HG03354 (cell line): ENCODE measurements around the gene ACACA.

Experiments
- ATAC-seq: cut with Tn5 transposase; IDR thresholded peaks from one replicate; pipeline ENCODE4 v1.9.1; 2021; ENCODE audit warnings: mild to moderate bottlenecking; ENCODE audit not compliant: unreplicated experiment, poor library complexity, severe bottlenecking

ACACA gene

GRCh38 chr17:37117373-37118142 lies 289.1 kb downstream of the ACACA start:
- no peak for ATAC-seq

DNA sequence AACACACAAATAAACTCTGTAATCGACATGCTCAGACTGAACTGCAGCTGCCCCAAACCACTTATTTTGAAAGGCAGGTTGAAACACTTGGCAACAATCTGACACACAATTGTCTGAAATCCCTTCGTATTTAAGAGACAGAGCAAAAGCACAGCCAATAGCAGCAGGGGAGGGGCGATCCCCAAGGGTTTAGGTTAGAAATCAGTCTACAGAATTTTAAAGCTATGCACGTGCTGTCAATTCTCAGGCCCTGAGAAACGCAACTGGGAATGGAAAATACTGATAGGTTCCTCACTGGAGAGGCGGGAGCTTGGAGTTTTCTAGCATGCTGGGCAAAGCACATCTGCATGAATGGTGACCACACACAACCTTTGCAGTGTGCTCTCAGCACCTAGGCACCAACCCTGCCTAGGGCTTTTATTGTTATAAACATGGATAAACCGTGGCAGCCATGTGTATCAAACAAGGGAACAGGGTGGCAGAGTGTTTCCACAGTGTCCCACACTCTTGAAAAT lies 289.9 kb downstream of the ACACA start:
- no peak for ATAC-seq

- ATAC-seq: no peak
Measured at GRCh38 chr17:37111329-37111728, 295.3 kb downstream of the ACACA start.

DNA sequence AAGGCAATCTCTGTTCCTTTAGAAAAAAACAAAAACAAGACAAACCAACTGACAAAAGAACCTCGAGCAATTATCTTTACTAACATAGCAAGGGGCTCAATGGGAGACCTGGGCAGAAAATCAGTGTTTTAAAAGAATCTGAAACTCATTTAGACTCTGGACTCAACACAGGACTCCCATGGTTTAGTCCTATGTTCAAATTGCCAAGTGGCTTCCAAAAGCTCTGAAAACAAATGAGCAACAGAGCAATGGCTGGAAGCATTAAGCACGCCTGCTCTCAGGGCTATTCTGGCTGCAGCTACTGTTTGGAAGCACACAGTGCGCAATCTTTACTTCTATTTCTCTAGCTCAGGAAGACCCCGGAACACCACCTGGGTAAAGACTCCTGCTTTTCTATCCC lies 295.9 kb downstream of the ACACA start:
- ATAC-seq: no peak

- no peak for ATAC-seq
Measured at GRCh38 chr17:37109731-37110710, 296.6 kb downstream of the ACACA start.

DNA sequence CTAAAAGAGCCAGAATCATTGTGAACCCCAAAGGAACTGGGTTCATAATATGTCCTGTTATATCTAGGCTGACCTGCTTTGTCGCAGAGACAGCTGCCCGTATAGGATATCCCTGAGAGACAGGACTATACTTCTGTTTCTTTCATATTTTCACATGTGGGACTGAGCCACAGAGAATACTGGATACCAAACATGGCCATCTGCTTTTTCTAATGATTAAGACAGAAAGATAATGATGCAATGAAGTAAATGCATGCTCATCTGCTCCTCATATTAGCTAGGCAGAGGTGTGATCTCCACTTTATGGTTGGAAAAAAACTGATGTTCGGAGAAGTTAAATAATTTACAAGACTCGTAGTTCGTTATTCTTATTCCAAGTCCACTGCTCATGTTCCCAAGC lies 297.5 kb downstream of the ACACA start:
- ATAC-seq: no peak

DNA sequence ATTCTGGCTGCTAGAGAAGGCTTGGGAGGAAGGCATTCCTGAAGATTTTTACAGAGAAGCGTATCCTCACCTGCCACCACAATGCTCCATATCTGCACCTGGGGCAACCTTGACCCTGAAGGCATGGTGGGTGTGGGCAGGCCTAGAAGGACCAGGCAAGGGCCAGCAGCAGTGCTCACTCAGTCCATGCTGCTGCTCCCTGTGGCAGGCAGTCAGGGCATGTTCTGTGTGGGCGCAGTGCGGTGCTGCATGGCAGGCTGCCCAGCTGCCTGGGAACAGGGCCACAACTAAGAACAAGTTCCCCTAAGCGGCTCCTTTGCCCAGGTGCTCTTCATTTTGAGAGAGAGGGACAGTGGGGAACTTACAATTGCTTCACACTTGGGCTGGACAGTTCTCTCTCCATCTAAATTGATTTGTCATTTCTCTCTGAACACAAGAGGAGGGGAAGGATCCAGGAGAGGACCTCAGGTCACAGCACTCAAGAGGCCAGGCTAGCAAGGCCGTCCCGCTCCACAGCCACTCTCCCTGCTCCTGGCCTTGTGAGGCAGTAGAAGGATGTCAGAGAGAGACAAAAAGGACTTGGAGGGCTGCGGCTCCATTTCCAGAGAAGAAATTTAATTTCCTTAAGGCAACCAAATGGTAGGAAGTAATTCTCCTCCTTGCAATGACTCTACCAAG lies 299.1 kb downstream of the ACACA start:
- ATAC-seq: no peak

DNA sequence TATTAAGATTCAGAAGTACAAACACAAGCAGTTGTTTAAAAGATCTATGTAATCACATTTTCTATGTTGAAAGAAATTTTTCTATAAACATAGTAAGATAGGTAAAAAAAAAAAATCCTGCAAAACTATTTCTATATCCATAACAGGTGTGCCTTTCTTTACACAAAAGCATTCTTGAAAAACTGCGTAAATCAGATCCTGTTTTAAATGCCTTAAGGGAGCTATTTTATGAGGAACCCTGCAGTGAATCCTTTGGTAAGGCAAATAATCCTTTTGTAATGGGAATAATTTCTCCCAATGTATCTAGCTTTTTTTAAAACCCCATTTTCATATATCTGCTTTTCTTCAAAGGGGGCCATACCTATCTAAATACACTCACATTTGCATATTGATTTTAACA lies 300.6 kb downstream of the ACACA start:
- no peak for ATAC-seq

- no peak for ATAC-seq
Measured at GRCh38 chr17:37103231-37103630, 303.4 kb downstream of the ACACA start.

GRCh38 chr17:37101306-37101705 lies 305.3 kb downstream of the ACACA start:
- ATAC-seq: no peak

- ATAC-seq: no peak
Measured at GRCh38 chr17:37100231-37100630, 306.4 kb downstream of the ACACA start.

DNA sequence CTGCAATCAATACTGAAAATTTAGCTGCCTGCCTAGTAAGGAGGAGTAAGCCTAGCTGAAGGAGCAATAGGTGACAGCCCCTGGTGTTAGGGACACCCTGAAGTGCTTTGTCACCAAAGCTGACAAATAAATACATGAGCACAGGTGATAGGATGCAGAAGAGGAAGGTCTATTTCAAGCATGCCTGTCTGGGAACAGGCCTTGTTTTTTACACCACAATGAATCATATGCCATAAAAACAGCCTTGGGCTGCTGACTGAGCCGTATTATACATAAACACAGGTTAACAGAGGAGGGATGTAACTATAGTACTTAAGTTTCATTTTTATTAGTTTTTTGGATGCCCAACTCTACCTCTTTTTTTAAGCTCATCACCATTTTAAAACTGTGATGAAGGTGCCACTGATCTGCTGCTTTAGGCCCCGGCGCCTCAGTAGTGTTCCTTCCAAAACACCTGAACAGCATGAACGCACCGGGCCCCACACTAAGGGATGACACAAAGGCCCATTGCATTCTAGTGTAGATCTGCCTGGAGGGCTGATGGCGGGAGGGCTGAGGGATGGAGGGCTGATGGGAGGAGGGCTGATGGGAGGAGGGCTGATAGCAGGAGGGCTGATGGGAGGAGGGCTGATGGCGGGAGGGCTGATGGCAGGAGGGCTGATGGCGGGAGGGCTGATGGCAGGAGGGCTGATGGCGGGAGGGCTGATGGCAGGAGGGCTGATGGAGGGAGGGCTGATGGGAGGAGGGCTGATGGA lies 307.5 kb downstream of the ACACA start:
- no peak for ATAC-seq

GRCh38 chr17:37098152-37098551 lies 308.5 kb downstream of the ACACA start:
- ATAC-seq: no peak

- ATAC-seq: no peak
Measured at GRCh38 chr17:37097154-37097553, 309.5 kb downstream of the ACACA start.

- no peak for ATAC-seq
Measured at GRCh38 chr17:37096071-37096470, 310.6 kb downstream of the ACACA start.

- no peak for ATAC-seq
Measured at GRCh38 chr17:37094391-37094790, 312.2 kb downstream of the ACACA start.

DNA sequence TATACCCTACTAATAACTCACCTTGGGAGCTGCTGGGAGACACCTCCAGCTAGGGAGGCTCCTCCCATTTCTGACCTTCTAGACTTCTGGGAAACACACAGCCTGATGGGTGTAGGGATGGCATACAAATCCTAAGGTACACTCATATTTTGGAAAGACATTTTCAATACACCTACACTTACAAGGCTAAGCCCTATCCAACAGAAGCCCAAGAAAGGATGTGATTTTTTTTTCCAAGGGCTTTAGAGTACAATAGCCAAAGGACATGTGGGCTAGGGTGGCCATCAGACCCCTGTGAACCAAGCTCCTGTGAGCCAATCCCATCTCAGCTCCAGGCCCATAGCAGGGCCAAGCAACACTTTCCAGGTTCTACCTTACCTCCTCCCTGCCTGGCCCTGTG lies 313.9 kb downstream of the ACACA start:
- no peak for ATAC-seq

GRCh38 chr17:37092071-37092470 lies 314.6 kb downstream of the ACACA start:
- ATAC-seq: no peak

- ATAC-seq: no peak
Measured at GRCh38 chr17:37090941-37091340, 315.7 kb downstream of the ACACA start.
